ENCODE data around the gene CDK15.
"Not testable (repeated sequence)": the region's sequence is repeated elsewhere in the genome, so short reads cannot be mapped to it uniquely, and the experiment has no call there.

CDK15 gene

DNA sequence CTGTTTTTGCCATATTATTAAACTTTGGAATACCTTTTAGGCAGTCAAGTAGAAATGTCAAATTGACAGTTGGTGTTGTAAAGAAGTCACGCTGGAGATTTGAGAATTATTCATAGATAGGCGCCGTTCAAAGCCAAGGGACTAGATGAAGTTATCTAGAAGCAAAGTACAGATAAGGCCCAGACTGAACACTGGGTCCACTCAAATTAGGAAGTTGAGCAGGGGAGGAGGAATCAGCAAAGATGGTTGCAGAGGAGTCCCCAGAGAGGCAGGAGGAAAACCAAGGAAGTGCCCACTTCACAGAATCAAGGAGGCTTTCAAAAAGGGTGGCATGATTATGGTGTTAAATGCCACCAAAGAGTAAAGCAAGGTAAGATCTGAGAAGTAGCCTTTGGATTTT is 16.0 kb upstream of the CDK15 start:
- DNase-seq, result no peak

DNA sequence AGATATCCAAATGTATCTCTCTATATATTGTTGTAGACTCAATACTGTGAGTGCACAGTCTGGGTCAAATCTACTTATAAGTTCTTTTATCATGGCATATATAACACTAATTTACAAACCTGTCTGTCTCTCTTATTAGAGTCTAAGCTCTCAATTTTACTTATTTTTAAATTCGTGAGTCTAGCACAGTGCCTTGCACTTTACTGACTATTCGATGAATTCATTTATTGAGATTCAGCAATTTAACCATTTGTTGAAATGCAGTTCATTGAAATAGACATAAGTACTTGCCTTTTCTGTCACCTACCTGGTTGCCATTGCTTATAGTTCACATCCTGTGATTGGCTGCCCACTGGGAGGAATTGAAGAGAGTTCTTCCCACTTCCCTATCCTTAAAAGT is 15.3 kb upstream of the CDK15 start:
- no peak for DNase-seq

DNA sequence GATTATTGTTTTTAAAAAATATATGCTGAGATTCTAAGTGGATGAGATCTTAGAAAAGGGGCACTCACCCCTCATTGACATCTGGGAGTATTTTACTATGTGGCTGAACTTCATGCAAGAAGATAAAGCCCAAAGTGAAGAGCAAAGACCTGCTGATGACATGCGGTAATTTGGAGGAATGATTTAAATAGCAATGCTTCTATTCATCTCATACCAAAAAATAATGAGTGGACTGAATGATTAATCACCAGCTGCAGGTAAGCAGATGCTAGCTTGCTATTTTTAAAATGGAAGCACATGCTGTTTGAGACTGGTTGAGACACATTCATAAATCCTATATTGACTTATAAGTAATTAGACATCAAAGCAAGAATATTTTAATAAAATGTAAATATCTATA is 12.7 kb upstream of the CDK15 start:
- no peak for DNase-seq

DNA sequence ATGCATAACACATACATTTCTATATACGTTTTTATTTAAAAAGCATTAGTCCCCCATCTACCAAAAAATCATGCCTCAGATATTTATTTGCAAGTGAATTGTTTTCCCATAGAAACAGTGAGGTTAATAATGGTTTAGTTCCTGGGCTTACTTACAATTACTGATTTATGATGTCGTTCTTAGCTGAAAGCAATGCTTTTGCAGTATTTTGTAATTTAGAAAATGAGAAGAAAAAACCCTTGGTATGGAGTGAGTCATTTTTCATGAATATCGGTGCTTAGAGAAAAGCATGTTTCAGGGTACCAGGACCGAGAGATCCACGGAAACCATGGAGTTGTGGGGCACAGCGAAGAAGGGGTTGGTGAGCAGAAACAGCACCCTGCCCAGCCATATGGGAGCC is 12.0 kb upstream of the CDK15 start:
- no peak for DNase-seq

- DNase-seq, result peak; percentile 13 to 15
These were observed 10.5 kb upstream of the CDK15 start for GRCh38 chr2:201795607-201796477.

DNA sequence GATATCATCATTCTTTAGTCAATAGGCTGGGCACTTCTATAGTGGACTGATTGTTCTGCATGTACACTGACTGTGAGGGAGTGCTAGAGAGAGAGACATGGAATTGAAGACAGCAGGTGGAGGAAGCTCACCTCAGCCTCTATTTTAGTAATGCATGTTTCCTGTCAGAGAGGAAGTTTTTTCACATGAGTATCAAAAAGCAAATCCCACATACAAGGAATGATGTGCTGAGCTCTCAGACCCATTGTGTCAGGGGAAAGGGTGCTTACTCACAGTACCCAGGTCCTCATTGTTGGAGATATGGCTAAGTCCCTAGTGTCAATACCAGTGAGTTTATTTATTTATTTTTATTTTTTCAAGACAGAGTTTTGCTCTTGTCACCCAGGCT is 9.9 kb upstream of the CDK15 start:
- no peak for DNase-seq

GRCh38 chr2:201797175-201797840 is 9.0 kb upstream of the CDK15 start:
- no peak for DNase-seq

DNA sequence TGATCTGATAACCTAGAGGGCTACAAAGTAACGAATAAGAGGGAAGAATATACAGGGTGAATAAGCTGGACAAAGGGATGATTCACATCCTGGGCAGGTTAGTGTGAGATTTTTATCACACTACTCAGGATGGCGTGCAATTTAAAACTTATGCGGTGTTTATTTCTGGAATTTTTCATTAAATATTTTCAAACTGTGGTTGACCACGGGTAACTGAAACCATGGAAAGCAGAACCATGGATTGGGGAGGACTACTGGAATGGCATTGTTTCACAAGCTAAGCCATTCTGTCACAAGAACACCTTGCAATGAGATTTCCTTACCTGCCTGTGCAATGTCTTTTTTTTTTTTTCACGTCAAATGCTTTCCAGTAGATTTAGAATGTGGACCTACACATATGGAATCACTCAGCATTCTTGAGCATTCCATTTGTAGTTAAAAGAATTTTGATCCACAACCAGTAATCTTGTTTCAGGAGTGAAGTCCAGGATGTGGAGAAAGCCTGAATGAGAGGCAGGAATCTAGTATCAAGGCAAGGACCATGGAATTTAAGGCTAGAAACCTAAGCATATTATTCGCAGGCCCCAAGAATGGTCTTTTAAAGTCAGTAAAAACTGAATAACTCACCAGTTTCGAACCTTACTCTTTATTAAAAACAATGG is 8.0 kb upstream of the CDK15 start:
- no peak for DNase-seq

GRCh38 chr2:201798914-201799285 is 7.4 kb upstream of the CDK15 start:
- not testable (repeated sequence) for DNase-seq

DNA sequence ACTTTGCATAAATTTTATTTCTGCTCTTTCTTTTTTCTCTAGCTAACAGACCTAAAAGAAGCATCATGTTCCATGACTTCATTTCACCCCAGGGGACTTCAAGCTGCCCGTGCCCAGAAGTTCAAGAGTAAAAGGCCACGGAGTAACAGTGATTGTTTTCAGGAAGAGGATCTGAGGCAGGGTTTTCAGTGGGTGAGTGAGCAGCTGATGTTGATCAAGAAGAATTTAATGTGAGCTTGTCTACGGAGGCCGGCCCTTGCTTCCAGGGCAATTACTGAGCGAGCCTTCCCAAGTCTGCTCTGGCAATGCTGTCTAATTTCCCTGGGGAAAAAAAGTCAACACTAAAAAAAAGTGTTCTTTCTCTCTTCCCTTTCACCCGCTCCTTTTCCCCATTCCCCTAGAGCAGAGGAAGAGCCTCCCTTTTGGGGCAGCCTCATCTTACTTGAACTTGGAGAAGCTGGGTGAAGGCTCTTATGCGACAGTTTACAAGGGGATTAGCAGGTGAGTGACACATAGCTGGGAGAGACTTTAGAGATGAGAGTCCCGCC is 1.2 kb downstream of the CDK15 start:
- no peak for DNase-seq

GRCh38 chr2:201808027-201808426 is 1.7 kb downstream of the CDK15 start:
- DNase-seq, result no peak

- no peak for DNase-seq
These were observed 3.3 kb downstream of the CDK15 start for GRCh38 chr2:201809633-201810032.

DNA sequence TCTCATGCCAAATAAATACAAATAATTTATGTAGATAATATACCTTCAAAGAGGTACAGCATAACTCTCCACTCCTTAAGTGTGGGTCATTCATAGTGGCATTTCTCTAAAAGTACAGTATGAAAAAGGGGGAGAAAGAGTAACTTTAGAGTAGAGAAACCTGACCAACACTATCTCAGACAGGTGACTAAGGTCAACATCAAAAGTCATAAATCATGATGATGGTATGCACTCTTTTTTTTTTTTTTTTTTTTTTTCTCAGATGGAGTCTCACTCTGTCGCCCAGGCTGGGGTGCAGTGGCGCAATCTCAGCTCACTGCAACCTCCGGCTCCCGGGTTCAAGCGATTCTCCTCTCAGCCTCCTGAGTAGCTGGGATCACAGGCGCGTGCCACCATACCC is 4.3 kb downstream of the CDK15 start:
- DNase-seq, result not testable (repeated sequence)

DNA sequence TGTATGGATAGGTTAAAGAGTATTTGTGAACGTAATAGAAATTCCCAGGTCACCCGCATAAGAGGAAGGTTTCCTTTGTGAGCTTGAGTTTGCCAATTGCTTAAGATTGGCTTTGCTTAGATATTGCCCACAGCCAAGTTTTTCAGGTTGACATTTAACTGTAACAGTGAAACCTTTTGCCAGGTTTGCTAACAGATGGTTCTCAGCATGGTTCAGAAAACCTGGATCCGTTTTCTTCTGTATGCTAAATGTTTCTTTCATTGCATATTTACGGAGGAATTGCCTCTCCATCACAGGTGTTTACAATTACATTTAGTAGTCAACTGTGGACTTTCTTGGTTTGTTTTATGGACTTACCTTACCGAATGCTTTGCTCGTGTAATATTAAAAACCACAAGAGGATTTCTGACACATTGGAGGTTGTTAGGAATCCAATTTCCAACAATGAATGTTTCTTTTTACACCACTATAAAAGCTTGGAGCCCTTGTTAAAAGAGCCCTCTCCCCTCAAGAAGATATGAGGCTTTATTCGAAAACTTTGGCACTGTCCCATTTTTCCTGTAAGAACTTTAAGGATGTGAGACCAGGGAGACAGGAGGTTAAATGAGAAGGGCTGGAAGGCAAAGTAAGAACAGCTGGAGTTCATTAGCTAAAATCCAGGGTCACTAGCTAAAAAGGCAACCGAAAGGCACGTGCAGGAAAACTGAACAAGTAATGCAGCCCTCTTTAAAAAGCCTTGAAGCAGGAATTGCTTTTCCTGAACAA is 7.8 kb downstream of the CDK15 start:
- no peak for DNase-seq

DNA sequence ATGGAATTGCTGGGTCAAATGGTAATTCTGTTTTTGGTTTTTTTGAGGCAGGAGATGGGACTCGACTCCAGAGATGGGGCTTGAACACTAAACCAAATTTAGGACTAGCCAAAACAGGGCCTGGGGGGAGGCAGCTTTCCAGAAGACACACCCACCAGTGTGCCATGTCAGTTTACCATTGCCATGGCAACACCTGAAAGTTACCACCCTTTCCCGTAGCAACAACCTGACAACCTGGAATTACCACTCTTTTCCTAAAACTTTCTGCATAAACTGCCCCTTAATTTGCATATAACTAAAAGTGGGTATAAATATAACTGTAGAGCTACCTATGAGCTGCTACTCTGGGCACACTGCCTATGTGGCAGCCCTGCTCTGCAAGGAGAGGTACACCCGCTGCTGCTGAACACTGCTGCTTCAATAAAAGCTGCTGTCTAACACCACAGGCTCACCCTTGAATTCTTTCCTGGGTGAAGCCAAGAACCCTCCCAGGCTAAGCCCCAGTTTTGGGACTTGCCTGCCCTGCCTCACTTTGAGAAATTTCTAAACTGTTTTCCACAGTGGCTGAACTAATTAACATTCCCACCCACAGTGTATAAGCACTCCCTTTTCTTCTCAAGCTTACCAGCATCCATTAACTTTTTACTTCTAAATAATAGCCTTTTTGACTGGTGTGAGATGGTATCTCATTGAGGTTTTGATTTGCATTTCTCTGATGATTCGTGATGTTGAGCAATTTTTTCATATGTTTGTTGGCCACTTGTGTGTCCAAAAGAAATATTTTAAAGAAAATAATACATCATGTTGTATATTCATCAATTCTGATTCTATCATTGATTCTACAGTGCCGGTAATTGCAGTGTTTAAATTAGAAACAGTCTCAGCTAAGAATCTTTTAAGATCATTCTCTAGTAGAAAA is 10.6 kb downstream of the CDK15 start:
- DNase-seq, result no peak

DNA sequence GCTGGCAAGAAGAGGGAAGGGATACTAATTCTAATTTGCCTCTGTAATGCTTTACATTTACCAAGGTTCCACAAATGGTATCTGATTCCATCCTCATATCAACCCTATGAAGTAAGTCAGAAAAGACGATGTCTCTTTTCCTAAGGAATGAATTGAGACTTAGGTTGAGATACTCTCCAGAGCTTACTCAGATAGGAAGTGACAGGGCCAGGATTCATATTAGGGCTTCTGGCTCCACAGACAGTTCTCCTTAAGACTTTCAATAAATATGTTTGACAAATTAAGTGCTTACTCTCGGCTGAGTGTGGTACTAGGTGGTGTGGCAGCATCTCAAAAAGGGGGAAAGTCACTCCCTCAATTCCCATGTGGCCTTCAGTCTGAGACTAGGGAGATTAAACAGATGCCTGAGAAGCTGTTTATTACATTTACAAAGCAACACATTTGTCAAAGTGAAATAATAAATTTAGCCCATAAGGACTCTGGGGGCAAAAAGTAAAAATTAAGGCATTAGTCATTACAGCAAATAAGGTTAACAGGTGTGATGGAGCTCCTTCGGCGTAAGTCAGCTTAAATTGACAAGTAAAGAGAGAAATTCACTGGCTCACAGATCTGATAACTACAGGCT is 14.2 kb downstream of the CDK15 start:
- no peak for DNase-seq

DNA sequence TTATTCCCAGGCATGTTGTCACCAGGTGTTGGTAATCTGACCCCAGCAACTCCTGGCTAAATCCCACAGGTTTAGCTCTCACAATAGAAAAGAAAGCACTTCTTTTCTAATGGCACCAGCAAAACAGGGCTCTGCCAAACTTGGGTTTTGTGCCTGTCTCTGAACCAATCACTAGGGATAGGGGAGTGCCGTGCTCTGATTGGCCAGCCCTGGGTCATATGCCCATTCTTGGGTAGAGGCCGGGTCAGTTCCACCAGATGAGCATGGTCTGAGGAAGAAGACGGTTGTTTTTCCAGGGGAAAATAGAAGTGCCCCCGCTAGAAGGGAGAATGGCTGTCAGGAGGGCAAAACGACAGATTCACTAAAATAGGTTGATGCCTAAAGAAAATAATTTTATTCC is 14.7 kb downstream of the CDK15 start:
- DNase-seq, result no peak

GRCh38 chr2:201824212-201824611 is 17.9 kb downstream of the CDK15 start:
- DNase-seq, result no peak

- DNase-seq, result no peak
These were observed 21.3 kb downstream of the CDK15 start for GRCh38 chr2:201827621-201828020.

- DNase-seq, result no peak
These were observed 21.9 kb downstream of the CDK15 start for GRCh38 chr2:201828220-201828619.

- no peak for DNase-seq
These were observed 24.3 kb downstream of the CDK15 start for GRCh38 chr2:201830666-201831065.
